Esophagus squamous epithelium (tissue), 4 donors: Measurements from ENCODE around the gene SLC51B.

Experiments used
- POLR2A ChIP-seq, 4 donors: fragments of 450-650 bp; IDR thresholded peaks; one replicate each; pipeline ENCODE4 v1.6.1; 2017; ENCODE audit warnings: antibody characterized with exemption in 4 of 4, mild to moderate bottlenecking in 4 of 4, moderate library complexity in 3 of 4
- TF ChIP-seq, protein P1 (sequence below), 6 experiments: fragments of 450-650 bp in 4 of 6; fragments of 200-600 bp in 2 of 6; sonication (generic) in 2 of 6; IDR thresholded peaks; one replicate each; pipeline ENCODE4 v1.5.1; 2016 to 2019; ENCODE audit warnings: antibody characterized with exemption in 6 of 6, mild to moderate bottlenecking in 4 of 6, moderate library complexity in 4 of 6

DNA sequence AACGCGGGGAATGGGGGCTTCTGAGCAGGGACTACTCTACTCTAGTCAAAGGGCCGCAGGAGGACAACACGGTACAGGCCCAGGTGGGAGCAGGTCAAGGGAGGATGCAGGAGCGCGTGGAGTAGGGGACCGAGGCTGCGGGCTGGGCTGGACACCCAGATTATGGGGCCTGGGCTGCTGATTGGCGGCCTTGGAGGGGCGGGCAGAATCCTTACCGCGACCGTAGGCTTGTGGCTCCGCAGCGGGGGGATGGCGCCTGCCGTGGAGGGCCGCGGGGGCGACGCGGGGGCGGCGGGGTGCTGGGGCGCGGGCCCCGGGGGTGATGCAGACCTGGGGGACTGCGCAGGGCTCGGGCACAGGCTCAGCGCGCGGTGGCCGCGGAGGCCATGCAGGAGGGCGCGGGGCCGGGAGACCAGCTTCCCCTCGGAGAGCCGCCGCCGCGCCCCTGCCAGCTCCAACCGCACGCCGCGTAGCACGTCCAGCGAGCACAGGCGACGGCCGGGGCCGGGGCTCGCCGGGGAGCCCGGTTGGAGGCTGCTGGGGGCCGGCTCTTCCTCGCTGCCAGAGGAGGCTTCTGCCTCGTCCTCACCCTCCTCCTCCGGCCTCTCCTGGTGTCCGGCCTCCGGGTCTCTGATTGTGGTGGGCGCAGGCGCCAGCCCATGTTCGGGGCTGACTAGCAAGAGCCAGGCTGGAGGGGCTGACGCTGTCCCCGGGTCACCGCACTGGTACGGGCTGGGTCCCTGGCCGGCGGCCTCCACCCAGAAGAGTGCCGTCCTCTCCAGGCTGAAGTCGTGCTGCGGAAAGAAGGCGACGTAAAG is 56.9 kb downstream of the SLC51B start:
- TF ChIP-seq, protein P1, sequence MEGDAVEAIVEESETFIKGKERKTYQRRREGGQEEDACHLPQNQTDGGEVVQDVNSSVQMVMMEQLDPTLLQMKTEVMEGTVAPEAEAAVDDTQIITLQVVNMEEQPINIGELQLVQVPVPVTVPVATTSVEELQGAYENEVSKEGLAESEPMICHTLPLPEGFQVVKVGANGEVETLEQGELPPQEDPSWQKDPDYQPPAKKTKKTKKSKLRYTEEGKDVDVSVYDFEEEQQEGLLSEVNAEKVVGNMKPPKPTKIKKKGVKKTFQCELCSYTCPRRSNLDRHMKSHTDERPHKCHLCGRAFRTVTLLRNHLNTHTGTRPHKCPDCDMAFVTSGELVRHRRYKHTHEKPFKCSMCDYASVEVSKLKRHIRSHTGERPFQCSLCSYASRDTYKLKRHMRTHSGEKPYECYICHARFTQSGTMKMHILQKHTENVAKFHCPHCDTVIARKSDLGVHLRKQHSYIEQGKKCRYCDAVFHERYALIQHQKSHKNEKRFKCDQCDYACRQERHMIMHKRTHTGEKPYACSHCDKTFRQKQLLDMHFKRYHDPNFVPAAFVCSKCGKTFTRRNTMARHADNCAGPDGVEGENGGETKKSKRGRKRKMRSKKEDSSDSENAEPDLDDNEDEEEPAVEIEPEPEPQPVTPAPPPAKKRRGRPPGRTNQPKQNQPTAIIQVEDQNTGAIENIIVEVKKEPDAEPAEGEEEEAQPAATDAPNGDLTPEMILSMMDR (IDR thresholded peaks at IDR 0.05) = no peak
- TF ChIP-seq POLR2A (IDR thresholded peaks at IDR 0.05) = no peak
